Mesodermal cell (in vitro differentiated cells): Measurements from ENCODE around the gene MYH2.

Source experiments
- H3K27ac ChIP-seq: 2 replicates; pipeline ENCODE4 v1.7.0; 2013; ENCODE audit warnings: mild to moderate bottlenecking, low read depth, low read length, moderate library complexity; ENCODE audit not compliant: severe bottlenecking
- H3K36me3 ChIP-seq: 2 replicates; pipeline ENCODE4 v1.7.1; 2013; ENCODE audit warnings: mild to moderate bottlenecking, low read length, moderate library complexity; ENCODE audit not compliant: control insufficient read depth, insufficient read depth
- H3K4me1 ChIP-seq: one replicate; pipeline ENCODE4 v1.7.1; 2013; ENCODE audit warnings: mild to moderate bottlenecking, low read length; ENCODE audit not compliant: insufficient read depth, control insufficient read depth, poor library complexity, severe bottlenecking
- H3K4me3 ChIP-seq: 2 replicates; pipeline ENCODE4 v1.7.0; 2013; ENCODE audit warnings: low read length, control low read depth, mild to moderate bottlenecking; ENCODE audit not compliant: insufficient read depth, poor library complexity, severe bottlenecking; ENCODE audit errors: extremely low read depth
- H3K9me3 ChIP-seq: 2 replicates; pipeline ENCODE4 v1.7.1; 2013; ENCODE audit warnings: mild to moderate bottlenecking, low read length, moderate library complexity; ENCODE audit not compliant: control insufficient read depth
- WGBS, 2 experiments: methylation state at CpG; one replicate each; pipeline ENCODE4 v1.1.5; 2013; ENCODE audit warnings: missing lambda C conversion rate in 2 of 2; ENCODE audit not compliant: insufficient coverage in 2 of 2; 5-methylcytosine and 5-hydroxymethylcytosine counted together

Gene MYH2

GRCh38 chr17:10516638-10517037, 32.8 kb downstream of the MYH2 start:
- no peaks in the 10 kb centered on the region for H3K4me1 ChIP-seq
- no peak overlapping the region for H3K4me3 ChIP-seq
- no peak overlapping the region for H3K27ac ChIP-seq
- H3K36me3 ChIP-seq = no peaks in the 10 kb centered on the region
- no peaks in the 10 kb centered on the region for H3K9me3 ChIP-seq

DNA sequence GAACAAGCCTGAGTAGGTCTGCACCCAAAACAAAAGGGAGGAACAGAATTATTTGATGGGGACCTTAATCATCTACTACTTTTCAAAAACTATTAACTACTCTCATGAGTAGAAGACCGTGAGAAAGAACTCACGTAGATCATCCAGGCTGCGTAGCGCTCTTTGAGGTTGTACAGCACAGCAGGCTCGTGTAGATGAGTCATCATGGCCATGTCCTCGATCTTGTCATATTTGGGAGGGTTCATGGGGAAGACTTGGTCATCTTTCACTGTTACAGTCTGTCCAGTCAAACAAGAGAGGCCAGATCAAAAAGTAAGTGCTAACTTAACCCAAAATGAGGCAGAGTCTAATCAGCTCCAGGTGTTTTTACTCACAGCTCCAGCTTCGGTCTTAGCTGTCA, 33.4 kb downstream of the MYH2 start:
- H3K36me3 ChIP-seq = no peaks in the 10 kb centered on the region
- no peaks in the 10 kb centered on the region for H3K9me3 ChIP-seq
- no peak overlapping the region for H3K27ac ChIP-seq
- H3K4me1 ChIP-seq = no peaks in the 10 kb centered on the region
- WGBS, 2 experiments = 94 to 95% methylated on average over 3 to 6 of the region's 7 CpGs
- no peak overlapping the region for H3K4me3 ChIP-seq

GRCh38 chr17:10513299-10514067, 36.0 kb downstream of the MYH2 start:
- no peaks in the 10 kb centered on the region for H3K36me3 ChIP-seq
- no peaks in the 10 kb centered on the region for H3K4me1 ChIP-seq
- 59 to 90% methylated on average over 2 of the region's 6 CpGs for WGBS, 2 experiments
- no peaks in the 10 kb centered on the region for H3K9me3 ChIP-seq
- H3K4me3 ChIP-seq = no peak overlapping the region
- no peak overlapping the region for H3K27ac ChIP-seq

GRCh38 chr17:10512856-10513255, 36.6 kb downstream of the MYH2 start:
- Histone ChIP-seq H3K4me3 (no peak overlapping the region), H3K27ac (no peak overlapping the region), H3K4me1 (no peaks in the 10 kb centered on the region), H3K36me3 (no peaks in the 10 kb centered on the region), H3K9me3 (no peaks in the 10 kb centered on the region)
- WGBS, 2 experiments = 80 to 100% methylated on average over 1 of the region's 2 CpGs

DNA sequence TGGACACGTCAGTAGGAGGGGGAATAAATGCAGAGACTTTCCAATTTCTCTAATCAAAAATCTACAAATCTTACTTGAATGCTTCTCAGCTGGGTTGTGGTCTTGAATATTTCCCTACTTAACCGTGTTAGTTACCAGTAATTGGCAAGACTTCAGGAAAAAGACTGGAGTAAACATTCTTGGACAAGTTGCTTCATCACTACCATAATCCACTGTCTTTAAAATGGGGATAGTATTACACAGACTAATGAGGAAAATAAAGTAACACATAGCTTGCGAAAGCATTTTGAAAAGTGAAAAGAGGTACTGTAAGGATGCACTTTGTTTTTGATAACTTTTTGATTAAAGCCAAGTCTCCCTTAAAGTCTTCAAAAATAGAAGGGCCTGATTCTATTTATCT, 49.5 kb downstream of the MYH2 start:
- no peak overlapping the region for H3K4me3 ChIP-seq
- WGBS, 2 experiments = 100% methylated on average over 1 of the region's 3 CpGs; no CpG with 5 or more reads in 1 of the 2 experiments
- no peaks in the 10 kb centered on the region for H3K4me1 ChIP-seq
- H3K36me3 ChIP-seq = no peaks in the 10 kb centered on the region
- no peaks in the 10 kb centered on the region for H3K9me3 ChIP-seq
- no peak overlapping the region for H3K27ac ChIP-seq

- H3K4me3 ChIP-seq = no peak overlapping the region
- 100% methylated on average over 1 of the region's 2 CpGs; no CpG with 5 or more reads in 1 of the 2 experiments for WGBS, 2 experiments
- H3K4me1 ChIP-seq = no peaks in the 10 kb centered on the region
- H3K9me3 ChIP-seq = peaks cover 6% of the 10 kb centered on the region
- no peak overlapping the region for H3K27ac ChIP-seq
- no peaks in the 10 kb centered on the region for H3K36me3 ChIP-seq
These were observed 57.5 kb downstream of the MYH2 start for GRCh38 chr17:10492004-10492403.

GRCh38 chr17:10482252-10482651, 67.2 kb downstream of the MYH2 start:
- Histone ChIP-seq H3K9me3 (no peaks in the 10 kb centered on the region), H3K36me3 (no peaks in the 10 kb centered on the region), H3K4me3 (no peak overlapping the region), H3K27ac (no peak overlapping the region), H3K4me1 (no peaks in the 10 kb centered on the region)
- 100% methylated on average over 1 of the region's 1 CpG; no CpG with 5 or more reads in 1 of the 2 experiments for WGBS, 2 experiments

DNA sequence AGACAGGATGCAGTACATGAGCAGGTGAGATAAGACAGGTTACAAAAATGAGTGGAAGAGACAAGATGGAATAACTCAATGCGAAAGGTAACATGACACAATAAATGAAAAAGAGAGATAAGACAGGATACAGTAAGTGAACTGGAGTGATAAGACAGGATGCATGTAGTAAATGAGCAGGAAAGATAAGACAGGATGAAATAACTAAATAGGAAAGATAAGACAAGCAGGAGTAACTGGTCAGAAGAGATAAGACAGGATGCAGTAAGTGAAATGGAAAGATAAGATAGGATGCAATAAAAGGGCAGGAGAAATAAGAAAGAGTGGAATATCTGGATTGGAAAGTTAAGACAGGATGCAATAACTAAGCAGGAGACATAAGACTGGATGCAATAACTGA, 71.8 kb downstream of the MYH2 start:
- H3K4me1 ChIP-seq = no peaks in the 10 kb centered on the region
- 57 to 69% methylated on average over 1 of the region's 1 CpG for WGBS, 2 experiments
- peak overlapping the region; percentile 50 for H3K27ac ChIP-seq
- H3K36me3 ChIP-seq = no peaks in the 10 kb centered on the region
- H3K9me3 ChIP-seq = no peaks in the 10 kb centered on the region
- H3K4me3 ChIP-seq = no peak overlapping the region

- Histone ChIP-seq H3K4me3 (no peak overlapping the region), H3K4me1 (no peaks in the 10 kb centered on the region), H3K9me3 (no peaks in the 10 kb centered on the region), H3K36me3 (no peaks in the 10 kb centered on the region), H3K27ac (no peak overlapping the region)
- 100% methylated on average over 1 of the region's 4 CpGs; no CpG with 5 or more reads in 1 of the 2 experiments for WGBS, 2 experiments
These were observed 74.9 kb downstream of the MYH2 start for GRCh38 chr17:10474536-10474935.

- H3K36me3 ChIP-seq = no peaks in the 10 kb centered on the region
- no CpG with 5 or more reads among the region's 1 CpG for WGBS, 2 experiments
- no peaks in the 10 kb centered on the region for H3K9me3 ChIP-seq
- no peak overlapping the region for H3K4me3 ChIP-seq
- H3K27ac ChIP-seq = no peak overlapping the region
- H3K4me1 ChIP-seq = no peaks in the 10 kb centered on the region
These were observed 77.6 kb downstream of the MYH2 start for GRCh38 chr17:10471858-10472257.
